HK-2 (cell line): ENCODE measurements around the gene DCBLD1.
A peak's percentile ranks its signal among the peaks of the same experiment; 100 is the strongest.

ENCODE experiments used
- DNase-seq: peaks from one replicate; pipeline ENCODE4 v3.0.0-alpha.2; 2018; ENCODE audit not compliant: unreplicated experiment

DCBLD1 gene

DNA sequence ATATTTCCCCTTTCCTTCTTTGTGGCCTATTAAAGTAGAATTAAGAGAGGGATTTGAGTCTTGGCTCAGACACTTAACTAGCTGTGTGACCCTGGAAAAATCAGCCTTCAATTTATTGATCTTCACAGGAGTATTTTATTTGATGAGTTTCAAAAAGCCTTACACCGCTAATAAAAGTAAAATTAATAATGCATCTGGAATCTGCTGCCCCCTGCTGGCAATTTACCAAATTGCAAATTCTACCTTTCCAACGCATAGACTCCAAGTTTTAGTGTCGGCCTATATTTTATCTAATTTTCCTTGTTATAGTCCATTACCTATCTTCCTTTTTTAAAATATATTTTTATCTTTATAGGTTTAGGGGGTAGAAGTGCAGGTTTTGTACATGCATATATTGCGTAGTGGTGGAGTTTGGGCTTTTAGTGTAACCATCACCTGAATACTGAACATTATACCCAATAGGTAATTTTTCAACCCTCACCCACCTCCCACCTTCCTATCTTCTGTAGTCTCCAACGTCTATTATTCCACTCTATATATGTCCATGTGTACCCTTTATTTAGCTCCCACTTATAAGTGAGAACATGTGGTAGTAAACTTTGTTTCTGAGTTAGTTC, 73.5 kb downstream of the DCBLD1 start:
- peak; percentile 48 for DNase-seq

DNA sequence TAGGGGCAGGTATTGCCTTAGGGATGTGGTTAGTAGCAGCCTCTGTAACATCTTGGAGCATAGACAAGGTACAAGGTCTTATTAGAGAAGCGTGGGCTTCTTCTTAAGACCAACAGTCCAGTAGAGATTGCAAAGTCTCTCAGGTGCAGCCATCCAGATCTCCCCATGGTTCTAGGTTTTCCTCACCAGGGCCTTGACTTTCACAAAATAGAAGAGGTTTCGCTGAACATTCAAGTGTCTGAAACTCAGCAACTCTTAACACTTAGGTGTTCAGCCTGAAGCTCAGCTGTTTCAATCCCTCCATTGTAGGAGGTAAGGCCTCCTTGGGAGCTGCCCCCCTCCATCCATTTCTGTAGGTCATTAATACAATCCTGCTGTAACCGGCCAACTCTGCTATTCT, 75.5 kb downstream of the DCBLD1 start:
- no peak for DNase-seq

GRCh38 chr6:117558818-117559217, 76.3 kb downstream of the DCBLD1 start:
- no peak for DNase-seq

DNA sequence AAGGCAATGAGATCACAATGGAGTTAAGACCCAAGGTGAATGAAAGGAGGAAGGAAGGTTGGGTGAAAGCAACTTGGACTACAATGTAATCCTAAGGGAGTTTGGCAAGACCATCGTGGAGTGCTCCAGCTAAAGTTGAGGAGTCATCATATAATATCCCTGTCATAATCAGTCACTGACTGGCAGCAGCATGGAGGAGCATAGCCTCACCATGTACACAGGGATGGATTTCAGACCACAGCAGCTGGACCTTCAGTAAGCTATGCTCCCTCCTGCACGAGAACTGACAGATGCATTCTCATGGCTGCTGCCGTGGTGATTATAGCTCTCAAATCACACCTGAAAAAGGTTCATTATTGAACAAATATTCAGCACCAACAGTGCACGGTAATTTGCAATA, 76.8 kb downstream of the DCBLD1 start:
- no peak for DNase-seq

GRCh38 chr6:117561128-117561527, 78.7 kb downstream of the DCBLD1 start:
- DNase-seq: no peak

DNA sequence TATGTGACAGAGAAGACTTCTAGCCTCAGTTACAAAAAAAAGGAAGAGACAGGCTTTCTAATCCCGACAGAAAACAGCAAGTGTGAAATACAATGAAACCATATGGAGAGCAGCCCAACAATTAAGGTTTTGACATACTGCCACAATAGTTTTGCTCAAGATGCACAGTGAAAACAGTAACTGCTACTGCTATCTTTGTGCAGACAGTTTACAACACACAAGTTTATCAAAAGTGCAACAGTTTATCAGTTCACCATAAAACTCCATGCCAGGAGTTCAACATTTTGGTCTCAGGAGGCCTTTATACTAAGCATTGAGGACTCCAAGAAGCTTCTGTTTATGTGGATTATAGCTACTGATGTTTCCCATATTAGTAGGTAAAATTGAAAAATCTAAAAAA, 82.2 kb downstream of the DCBLD1 start:
- DNase-seq: no peak

GRCh38 chr6:117568247-117568646, 85.8 kb downstream of the DCBLD1 start:
- no peak for DNase-seq

GRCh38 chr6:117568831-117569410, 86.4 kb downstream of the DCBLD1 start:
- DNase-seq: no peak

GRCh38 chr6:117573006-117573680, 90.7 kb downstream of the DCBLD1 start:
- DNase-seq: no peak

- DNase-seq: no peak
These were observed 91.7 kb downstream of the DCBLD1 start for GRCh38 chr6:117574198-117574597.

GRCh38 chr6:117585647-117586046, 103.2 kb downstream of the DCBLD1 start:
- no peak for DNase-seq

DNA sequence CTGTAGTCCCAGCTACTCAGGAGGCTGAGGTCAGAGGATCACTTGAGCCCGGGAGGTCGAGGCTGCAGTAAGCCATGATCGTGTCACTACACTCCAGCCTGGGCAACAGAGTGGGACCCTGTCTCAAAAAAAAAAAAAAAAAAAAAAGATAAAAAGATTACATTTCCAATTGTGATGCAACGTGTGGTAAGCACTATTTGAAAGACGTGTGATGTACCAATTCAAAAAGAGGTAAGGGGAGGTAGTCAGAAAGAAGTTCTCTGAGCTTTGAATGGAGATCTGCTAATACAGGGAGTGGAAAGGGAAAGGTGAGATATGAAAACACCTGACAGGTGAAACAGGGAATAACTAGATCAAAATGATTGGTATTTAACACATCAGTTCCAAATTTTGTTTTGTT, 108.0 kb downstream of the DCBLD1 start:
- DNase-seq: no peak

DNA sequence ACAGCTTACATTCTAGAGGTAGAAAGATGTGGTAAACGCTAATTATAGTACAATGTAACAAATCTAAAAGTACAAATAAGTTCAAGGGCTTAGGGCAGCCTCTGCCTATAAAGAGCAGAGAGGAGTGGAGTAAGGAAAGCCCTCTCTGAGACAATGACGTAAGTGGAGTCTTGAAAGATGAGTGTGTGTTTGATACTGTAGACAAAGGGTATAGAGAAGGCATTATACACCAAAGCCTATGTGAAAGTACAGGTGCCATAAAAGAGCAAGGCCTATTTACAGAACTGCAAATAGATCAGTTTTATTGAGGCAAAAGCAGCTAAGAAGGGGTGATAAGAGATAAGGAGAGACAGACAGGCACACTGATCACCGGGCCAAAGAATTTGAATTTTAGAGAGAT, 108.9 kb downstream of the DCBLD1 start:
- no peak for DNase-seq

DNA sequence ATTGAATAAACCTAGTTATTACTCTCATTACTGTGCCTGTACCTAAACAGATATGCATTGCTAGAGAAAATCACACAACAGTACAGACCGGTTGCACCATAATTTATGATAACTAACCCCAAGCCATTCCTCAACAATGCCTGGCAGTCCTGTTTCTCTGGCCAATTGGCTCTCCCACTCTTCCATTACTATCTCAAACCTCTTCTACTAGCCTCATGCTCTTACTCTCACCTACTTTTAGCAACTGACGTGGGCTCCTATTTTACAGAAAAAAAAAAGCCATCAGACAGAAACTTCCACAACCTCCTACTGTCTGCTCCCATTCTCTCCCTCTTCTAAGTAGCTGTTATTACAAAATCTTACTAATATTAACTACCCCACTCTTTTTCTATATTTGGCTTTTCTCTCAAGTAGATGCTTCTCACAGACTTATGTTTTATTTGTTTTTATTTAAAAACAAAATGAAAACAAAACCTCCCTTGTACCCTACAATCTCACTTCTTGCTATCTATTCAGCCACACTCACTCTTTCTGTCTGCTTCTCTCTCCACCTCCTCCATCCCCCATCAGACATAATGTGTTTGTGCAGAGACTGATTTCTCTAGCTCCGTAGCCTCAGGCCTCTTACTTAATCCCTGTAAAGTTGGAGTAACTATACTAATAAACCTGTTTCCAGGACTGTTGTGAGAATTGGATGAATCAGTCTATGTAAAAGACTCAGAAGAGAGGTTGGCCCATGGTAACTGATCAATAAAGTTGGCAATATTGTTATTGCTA, 110.7 kb downstream of the DCBLD1 start:
- no peak for DNase-seq

GRCh38 chr6:117595099-117595923, 112.8 kb downstream of the DCBLD1 start:
- DNase-seq: no peak

DNA sequence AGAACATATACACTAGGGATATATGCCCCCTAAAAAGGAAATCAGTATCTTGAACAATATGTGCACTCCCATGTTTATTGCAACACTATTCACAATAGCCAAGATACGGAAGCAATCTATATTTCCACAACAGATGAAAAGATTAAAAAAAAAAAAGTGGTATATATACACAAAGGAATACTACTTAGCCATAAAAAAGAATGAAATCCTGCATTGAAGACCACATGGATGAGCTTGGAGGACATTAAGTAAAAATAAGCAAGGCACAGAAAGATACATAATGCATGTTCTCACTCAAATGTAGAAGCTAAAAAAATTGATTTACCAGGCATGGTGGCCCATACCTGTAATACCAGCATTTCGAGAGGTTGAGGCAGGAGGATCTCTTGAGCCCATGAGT, 115.3 kb downstream of the DCBLD1 start:
- DNase-seq: no peak
